Stimulated activated CD4-positive, alpha-beta T cell treated with anti-CD3 and anti-CD28 coated beads, Interleukin-4, amount 100 ng/mL, for 48 hours (primary cell): Measurements from ENCODE around the gene RNU6-9.

ENCODE experiments used
- DNase-seq, 2 donors: peaks; one replicate each; pipeline ENCODE4 v3.0.0-alpha.2; 2020; ENCODE audit warnings: low read depth in 2 of 2

RNU6-9 gene

GRCh38 chr19:918481-919198 is 25.4 kb downstream of the RNU6-9 start:
- DNase-seq = peak in 1 of 2 donors; percentile 51

DNA sequence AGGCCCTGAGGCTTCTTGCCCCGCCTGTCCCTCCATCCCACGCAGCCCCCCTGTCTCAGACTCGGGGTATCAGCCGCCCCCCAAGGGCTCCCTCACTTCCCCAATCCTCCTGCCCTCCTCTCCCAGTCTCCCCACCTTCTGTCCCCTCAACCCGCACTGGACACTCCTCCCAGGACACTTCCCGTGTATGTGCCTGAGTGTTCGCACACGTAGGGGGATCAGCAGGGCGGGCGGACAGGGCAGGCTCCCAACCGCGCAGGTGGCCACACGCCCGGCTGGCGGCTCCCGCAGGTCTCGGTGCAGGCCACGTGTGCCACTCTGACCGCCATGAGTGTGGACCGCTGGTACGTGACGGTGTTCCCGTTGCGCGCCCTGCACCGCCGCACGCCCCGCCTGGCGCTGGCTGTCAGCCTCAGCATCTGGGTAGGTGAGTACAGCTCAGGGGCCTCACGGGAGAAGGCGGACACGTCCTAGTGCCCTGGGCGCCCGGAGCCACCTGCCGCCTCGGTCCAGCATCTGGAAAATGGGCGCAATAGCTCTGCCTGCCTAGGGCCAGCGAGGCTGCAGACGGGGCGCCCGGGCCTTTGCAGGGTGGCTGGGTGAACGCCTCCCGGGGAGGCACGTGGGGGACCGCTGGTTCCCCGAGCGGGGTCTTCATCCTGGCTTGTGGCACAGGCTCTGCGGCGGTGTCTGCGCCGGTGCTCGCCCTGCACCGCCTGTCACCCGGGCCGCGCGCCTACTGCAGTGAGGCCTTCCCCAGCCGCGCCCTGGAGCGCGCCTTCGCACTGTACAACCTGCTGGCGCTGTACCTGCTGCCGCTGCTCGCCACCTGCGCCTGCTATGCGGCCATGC is 26.1 kb downstream of the RNU6-9 start:
- peak in 1 of 2 donors; percentile 38 for DNase-seq

DNA sequence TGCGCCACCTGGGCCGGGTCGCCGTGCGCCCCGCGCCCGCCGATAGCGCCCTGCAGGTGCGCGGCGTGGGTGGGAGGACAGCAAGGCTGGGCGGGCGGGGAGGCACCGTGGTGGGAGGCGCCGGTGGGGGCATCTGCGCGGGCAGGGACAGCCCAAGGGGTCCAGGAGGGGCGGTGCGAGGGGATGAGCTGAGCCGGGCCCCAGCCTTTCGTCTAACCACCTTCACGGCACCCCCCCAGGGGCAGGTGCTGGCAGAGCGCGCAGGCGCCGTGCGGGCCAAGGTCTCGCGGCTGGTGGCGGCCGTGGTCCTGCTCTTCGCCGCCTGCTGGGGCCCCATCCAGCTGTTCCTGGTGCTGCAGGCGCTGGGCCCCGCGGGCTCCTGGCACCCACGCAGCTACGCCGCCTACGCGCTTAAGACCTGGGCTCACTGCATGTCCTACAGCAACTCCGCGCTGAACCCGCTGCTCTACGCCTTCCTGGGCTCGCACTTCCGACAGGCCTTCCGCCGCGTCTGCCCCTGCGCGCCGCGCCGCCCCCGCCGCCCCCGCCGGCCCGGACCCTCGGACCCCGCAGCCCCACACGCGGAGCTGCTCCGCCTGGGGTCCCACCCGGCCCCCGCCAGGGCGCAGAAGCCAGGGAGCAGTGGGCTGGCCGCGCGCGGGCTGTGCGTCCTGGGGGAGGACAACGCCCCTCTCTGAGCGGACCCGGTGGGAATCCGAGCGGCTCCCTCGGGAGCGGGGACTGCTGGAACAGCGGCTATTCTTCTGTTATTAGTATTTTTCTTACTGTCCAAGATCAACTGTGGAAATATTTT is 27.0 kb downstream of the RNU6-9 start:
- DNase-seq = peak; percentile 52 to 55

- DNase-seq = no peak
Observed at GRCh38 chr19:924553-925086, 31.3 kb downstream of the RNU6-9 start.

- DNase-seq = peak; percentile 48 to 56
Observed at GRCh38 chr19:925087-925525, 31.8 kb downstream of the RNU6-9 start.

GRCh38 chr19:925526-926322 is 32.4 kb downstream of the RNU6-9 start, which contains the start of gene ARID3A:
TSS of gene ARID3A (plus strand) at chr19:926035. CDS start at chr19:929529, 3,494 bp downstream.
- peak in 1 of 2 donors; percentile 67 for DNase-seq

GRCh38 chr19:926323-926588 is 33.0 kb downstream of the RNU6-9 start:
- DNase-seq = no peak

- no peak for DNase-seq
Observed at GRCh38 chr19:926589-927350, 33.5 kb downstream of the RNU6-9 start.

DNA sequence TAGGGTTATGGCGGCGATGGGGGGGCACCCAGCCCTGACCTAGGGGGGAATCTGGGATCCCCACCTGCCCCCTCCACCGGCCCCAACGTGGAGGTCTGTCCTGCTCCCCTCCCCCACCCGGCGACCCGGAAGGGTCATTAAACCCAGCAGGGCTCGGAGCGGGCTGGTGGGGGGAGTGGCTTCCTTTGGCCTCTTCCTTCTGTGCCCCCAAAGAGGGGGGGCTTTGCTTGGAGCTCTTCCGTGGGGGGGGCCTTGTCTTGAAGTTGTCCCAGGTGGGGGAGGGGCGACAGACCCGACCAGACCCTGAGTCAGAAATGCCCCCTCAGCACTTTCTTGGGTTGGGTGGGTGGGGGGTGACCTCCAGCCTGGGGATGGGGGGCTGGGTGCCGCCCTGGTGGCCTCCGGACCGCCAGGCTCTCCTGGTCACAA is 34.1 kb downstream of the RNU6-9 start:
- no peak for DNase-seq

DNA sequence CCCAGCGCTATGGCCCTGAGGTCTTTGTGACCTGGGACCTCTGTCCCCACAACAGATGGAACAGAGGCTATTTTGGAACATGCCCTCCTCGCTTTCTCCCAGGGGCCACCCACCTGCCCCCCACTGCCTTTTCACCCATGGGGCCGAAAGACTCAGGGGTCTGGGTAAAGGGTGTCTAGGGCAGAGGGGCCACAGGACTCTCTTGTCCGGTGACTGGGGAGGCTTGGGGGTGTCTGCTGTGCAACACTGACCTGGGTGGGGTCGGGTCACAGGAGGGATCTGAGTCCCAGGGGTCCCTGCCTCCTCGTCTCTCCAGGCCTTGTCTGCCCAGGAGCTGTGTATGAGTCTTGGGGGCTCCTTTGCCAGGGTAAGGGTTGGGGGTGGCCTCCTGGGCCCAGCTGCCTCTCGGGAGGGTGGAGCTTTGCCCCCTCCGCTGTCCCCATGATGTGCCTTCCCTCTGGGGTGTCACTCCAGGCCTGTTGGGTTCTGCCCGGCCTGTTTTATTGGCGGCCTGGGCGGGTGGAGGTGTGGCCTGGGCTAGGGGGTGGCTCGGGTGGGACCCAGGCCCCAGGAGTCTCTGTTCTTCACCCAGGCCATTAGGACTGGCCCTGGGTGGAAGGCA is 34.6 kb downstream of the RNU6-9 start:
- DNase-seq = no peak

- DNase-seq = no peak
Observed at GRCh38 chr19:928471-929202, 35.4 kb downstream of the RNU6-9 start.

DNA sequence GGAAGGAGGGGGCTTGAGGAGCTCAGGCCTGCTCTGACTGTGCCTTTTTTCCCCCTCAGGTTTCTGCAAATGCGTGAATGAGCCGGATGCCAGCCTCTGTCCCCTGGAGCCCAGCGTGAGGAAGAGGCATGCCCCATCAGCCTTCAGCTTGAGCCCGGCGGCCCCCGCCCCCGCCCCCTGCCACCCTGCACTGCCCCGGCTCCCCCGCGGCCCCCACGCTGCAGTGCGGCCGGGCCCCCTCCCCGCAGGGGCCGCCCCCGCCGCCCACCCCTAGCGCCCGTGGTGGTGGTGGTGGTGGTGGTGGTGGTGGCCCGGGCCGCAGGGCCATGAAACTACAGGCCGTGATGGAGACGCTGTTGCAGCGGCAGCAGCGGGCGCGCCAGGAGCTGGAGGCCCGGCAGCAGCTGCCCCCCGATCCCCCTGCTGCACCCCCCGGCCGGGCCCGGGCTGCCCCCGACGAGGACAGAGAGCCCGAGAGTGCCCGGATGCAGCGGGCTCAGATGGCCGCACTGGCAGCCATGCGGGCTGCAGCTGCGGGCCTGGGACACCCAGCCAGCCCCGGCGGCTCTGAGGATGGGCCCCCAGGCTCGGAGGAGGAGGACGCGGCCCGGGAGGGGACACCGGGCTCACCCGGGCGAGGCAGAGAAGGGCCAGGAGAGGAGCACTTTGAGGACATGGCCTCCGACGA is 36.1 kb downstream of the RNU6-9 start:
- no peak for DNase-seq

GRCh38 chr19:929891-930258 is 36.6 kb downstream of the RNU6-9 start:
- DNase-seq = no peak

DNA sequence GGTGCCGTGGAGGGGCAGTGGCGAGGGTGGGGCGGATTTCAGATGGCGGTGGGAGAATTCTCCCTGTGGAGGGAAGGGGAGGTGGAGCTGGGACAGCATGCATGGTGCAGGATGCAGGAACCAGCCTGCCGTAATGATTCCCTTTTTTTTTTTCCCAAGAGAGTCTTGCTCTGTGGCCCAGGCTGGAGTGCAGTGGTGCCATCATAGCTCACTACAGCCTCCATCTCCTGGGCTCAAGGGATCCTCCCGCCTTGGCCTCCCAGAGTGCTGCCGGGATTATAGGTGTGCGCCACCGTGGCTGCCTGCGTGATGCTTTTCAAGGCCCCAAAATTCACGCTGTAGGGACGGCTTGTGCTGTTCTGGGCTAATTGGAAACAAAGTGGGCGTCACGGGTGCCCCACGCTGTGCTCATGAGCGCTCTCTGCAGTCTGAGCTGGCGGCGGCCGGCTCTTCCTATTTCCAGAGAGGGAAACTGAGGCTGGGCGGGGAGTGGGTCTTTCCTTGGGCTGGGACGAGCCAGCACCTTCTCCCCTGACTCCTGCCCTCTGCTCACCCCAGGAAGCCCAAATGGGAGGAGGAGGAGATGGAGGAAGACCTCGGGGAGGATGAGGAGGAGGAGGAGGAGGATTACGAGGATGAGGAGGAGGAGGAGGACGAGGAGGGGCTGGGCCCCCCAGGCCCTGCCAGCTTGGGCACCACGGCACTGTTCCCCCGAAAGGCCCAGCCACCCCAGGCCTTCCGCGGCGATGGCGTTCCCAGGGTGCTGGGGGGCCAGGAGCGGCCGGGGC is 38.8 kb downstream of the RNU6-9 start:
- DNase-seq = no peak

DNA sequence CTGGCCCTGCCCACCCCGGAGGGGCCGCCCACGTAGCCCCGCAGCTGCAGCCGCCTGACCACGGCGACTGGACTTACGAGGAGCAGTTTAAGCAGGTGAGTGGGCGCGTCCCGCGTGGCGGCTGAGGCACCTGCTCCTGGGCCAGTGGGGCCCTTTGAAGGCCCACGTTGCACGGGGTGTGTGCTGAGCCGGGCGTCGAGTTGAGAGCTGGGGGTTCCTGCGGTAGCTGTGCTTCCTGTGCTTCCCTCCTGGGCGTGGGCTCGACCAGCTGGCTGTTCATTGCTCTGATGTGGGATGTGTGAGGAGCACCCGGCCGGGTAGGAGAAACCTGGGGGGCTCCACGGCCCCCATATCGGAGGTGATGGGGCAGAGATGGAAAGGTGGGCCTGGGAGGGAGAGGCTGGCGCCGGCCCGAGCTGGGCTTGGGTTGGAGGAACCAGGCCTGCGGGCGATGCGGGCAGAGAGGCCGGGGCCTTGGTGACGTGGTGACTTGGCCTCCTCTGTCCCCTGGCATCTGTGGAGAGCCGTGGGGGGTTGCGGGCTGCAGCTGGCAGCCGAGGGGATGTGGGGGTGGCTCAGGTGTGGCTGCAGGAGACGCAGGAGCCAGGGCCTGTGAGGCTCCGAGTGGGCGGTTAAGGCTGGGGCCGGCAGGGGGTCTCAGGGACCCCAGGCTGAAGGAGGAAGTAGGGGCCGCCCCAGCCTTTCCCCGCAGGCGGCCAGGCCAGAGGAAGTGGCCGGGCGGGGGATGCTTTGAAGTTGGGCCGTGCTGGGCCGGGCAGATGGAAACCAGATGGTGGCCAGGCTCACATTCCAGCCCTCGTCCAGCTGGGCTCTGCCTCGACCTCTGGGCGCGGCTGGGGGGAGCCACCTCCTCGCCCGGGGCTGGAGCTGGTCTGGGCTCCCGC is 39.6 kb downstream of the RNU6-9 start:
- DNase-seq = no peak

DNA sequence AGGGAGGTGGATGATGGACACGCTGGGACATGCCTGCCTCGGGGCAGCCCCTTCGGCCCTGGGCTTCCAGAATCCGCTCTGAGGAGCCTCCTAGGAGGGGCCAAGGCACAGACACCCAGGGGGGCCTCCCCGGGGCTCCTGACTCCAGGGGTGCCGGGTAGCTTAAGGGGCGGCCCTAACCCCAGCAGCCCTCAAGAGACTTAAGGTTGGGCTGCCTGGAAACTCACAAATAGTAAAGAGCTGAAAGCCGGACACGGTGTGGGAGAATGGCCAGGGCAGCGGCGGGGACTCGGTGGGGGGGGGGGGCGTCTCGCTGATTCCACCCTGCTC is 40.2 kb downstream of the RNU6-9 start:
- DNase-seq = no peak
